Neuronal stem cell (in vitro differentiated cells): Measurements from ENCODE around the gene ISG20L2.

ENCODE experiments used
- DNase-seq: peaks from one replicate; pipeline ENCODE4 v3.0.0-alpha.2; 2013; ENCODE audit warnings: low spot score
- H2AFZ ChIP-seq: one replicate; pipeline ENCODE4 v1.6.1; 2013; ENCODE audit warnings: mild to moderate bottlenecking, low read length, inconsistent platforms
- H2AK5ac ChIP-seq: 2 replicates; pipeline ENCODE4 v1.6.1; 2013; ENCODE audit warnings: low read depth, mild to moderate bottlenecking, inconsistent platforms, low read length, moderate library complexity, mixed read lengths
- H2BK120ac ChIP-seq: 2 replicates; pipeline ENCODE4 v1.6.1; 2013; ENCODE audit warnings: low read depth, mild to moderate bottlenecking, inconsistent platforms, low read length, moderate library complexity, mixed read lengths
- H2BK12ac ChIP-seq: one replicate; pipeline ENCODE4 v1.6.1; 2013; ENCODE audit warnings: low read length, inconsistent platforms
- H2BK15ac ChIP-seq: 2 replicates; pipeline ENCODE4 v1.6.1; 2013; ENCODE audit warnings: mild to moderate bottlenecking, low read length, inconsistent platforms, mixed read lengths
- H2BK5ac ChIP-seq: one replicate; pipeline ENCODE4 v1.6.1; 2013; ENCODE audit warnings: inconsistent platforms, mild to moderate bottlenecking, low read length, moderate library complexity
- H3K14ac ChIP-seq: one replicate; pipeline ENCODE4 v1.6.1; 2013; ENCODE audit warnings: low read length, inconsistent platforms
- H3K18ac ChIP-seq: 2 replicates; pipeline ENCODE4 v1.6.1; 2013; ENCODE audit warnings: low read length, inconsistent platforms
- H3K23ac ChIP-seq: 2 replicates; pipeline ENCODE4 v1.6.1; 2013; ENCODE audit warnings: low read depth, mild to moderate bottlenecking, mixed read lengths, low read length, inconsistent platforms; ENCODE audit not compliant: poor library complexity
- H3K27ac ChIP-seq: replicated peaks from 3 replicates; pipeline ENCODE4 v1.5.1; 2013; ENCODE audit warnings: low read length, inconsistent platforms
- H3K27me3 ChIP-seq, 3 experiments: 2 replicates each; pipeline ENCODE4 v1.6.1; 2013; ENCODE audit warnings: low read length in 3 of 3, mild to moderate bottlenecking in 2 of 3, inconsistent platforms in 1 of 3, low read depth in 1 of 3, mixed read lengths in 1 of 3, moderate library complexity in 1 of 3; ENCODE audit not compliant: control insufficient read depth in 3 of 3, insufficient read depth in 3 of 3
- H3K36me3 ChIP-seq, 2 donors: replicated peaks in 1 of 2; 2 replicates each; pipeline ENCODE4 v1.6.1; 2013; ENCODE audit warnings: low read length in 2 of 2; ENCODE audit not compliant: control insufficient read depth in 2 of 2, insufficient read depth in 2 of 2
- H3K4ac ChIP-seq: 2 replicates; pipeline ENCODE4 v1.6.1; 2013; ENCODE audit warnings: inconsistent platforms, mild to moderate bottlenecking, low read length, moderate library complexity
- H3K4me1 ChIP-seq, 2 donors: 1 replicate in 1 of 2; 2 replicates in 1 of 2; pipeline ENCODE4 v1.6.1; 2013; ENCODE audit warnings: low read length in 2 of 2, low read depth in 1 of 2; ENCODE audit not compliant: control insufficient read depth in 2 of 2, insufficient read depth in 1 of 2
- H3K4me2 ChIP-seq: one replicate; pipeline ENCODE4 v1.6.1; 2013; ENCODE audit warnings: mild to moderate bottlenecking, low read length, inconsistent platforms; ENCODE audit not compliant: insufficient read depth, poor library complexity, severe bottlenecking
- H3K4me3 ChIP-seq, 2 donors: 2 replicates each; pipeline ENCODE4 v1.5.1; 2013; ENCODE audit warnings: low read length in 2 of 2, mild to moderate bottlenecking in 2 of 2, inconsistent platforms in 1 of 2, moderate library complexity in 1 of 2
- H3K79me1 ChIP-seq: one replicate; pipeline ENCODE4 v1.6.1; 2013; ENCODE audit warnings: low read depth, mild to moderate bottlenecking, inconsistent platforms, low read length, moderate library complexity
- H3K9ac ChIP-seq: one replicate; pipeline ENCODE4 v1.6.1; 2013; ENCODE audit warnings: mild to moderate bottlenecking, low read depth, low read length, inconsistent platforms; ENCODE audit not compliant: poor library complexity
- H3K9me3 ChIP-seq, 2 donors: replicated peaks in 1 of 2; 2 replicates each; pipeline versions ENCODE3 to v1.6.1; 2013; ENCODE audit warnings: low read length in 2 of 2, mild to moderate bottlenecking in 2 of 2, inconsistent platforms in 1 of 2, low read depth in 1 of 2, mixed read lengths in 1 of 2, moderate library complexity in 1 of 2; ENCODE audit not compliant: control insufficient read depth in 2 of 2, insufficient read depth in 1 of 2
- H4K8ac ChIP-seq: one replicate; pipeline ENCODE4 v1.6.1; 2013; ENCODE audit warnings: low read depth, mild to moderate bottlenecking, inconsistent platforms, low read length, moderate library complexity
- H4K91ac ChIP-seq: one replicate; pipeline ENCODE4 v1.6.1; 2013; ENCODE audit warnings: low read length, low read depth, mild to moderate bottlenecking, inconsistent platforms; ENCODE audit not compliant: poor library complexity
- WGBS, 2 donors: extraction: QIAGEN DNeasy Blood & Tissue Kit; methylation state at CpG; one replicate each; pipeline ENCODE4 v1.1.7; 2013; ENCODE audit warnings: missing lambda C conversion rate in 2 of 2, mixed read lengths in 1 of 2; ENCODE audit not compliant: insufficient read length in 2 of 2, insufficient replicate concordance in 1 of 2; ENCODE audit errors: extremely low coverage in 2 of 2; 5-methylcytosine and 5-hydroxymethylcytosine counted together

The ISG20L2 gene

DNA sequence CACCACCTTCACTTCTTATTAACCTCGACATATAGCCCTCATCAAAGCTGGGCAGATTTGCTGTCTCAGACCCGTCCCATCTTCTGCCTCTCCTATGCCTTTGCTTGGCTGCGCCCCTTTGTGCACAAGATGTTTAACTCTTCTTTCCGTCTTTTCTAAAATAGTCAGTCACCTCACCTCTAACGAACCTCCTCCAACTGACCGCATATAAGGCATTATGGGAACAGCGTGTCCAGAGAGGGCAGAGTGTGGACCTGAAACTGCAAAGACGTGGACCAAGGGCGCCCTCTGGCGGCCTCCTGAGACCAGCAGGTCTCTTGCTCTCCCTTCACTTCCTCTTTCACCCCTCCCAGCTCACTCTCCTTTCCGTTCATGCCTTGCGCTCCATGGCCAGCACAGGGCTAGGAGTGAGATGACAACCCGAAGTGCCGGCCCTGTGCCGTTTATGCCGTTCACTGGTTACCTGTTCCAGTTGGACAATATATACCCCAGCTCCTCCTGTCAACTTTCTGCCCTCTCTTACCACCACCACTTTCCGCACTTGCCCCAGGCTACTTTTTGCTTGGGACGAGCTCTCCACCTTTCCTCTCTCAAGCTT lies 2.8 kb downstream of the ISG20L2 start:
- H3K9ac ChIP-seq: no peak overlapping the region
- H2BK15ac ChIP-seq: no peak overlapping the region
- H2AFZ ChIP-seq: no peak overlapping the region
- H3K79me1 ChIP-seq: peaks cover 4% of the 10 kb centered on the region
- no peak overlapping the region for H4K91ac ChIP-seq
- no peak overlapping the region for H4K8ac ChIP-seq
- no peak overlapping the region for H2AK5ac ChIP-seq
- H3K4ac ChIP-seq: no peak overlapping the region
- peak; percentile 89 for DNase-seq
- peaks cover 15 to 30% of the 10 kb centered on the region in 2 donors for H3K4me1 ChIP-seq
- peak overlapping the region; percentile 50 for H3K4me2 ChIP-seq
- H3K27me3 ChIP-seq: no peaks in the 10 kb centered on the region
- no peak overlapping the region for H3K27ac ChIP-seq
- H2BK5ac ChIP-seq: no peak overlapping the region
- H3K9me3 ChIP-seq: no peaks in the 10 kb centered on the region
- peak overlapping the region in 1 of 2 donors; percentile 18 for H3K4me3 ChIP-seq
- no peak overlapping the region for H2BK12ac ChIP-seq
- no CpG with 5 or more reads among the region's 18 CpGs for WGBS, 2 donors
- no peak overlapping the region for H3K23ac ChIP-seq
- no peak overlapping the region for H3K14ac ChIP-seq
- H2BK120ac ChIP-seq: no peak overlapping the region
- H3K36me3 ChIP-seq: peaks cover 34 to 63% of the 10 kb centered on the region in 2 donors
- H3K18ac ChIP-seq: no peak overlapping the region

DNA sequence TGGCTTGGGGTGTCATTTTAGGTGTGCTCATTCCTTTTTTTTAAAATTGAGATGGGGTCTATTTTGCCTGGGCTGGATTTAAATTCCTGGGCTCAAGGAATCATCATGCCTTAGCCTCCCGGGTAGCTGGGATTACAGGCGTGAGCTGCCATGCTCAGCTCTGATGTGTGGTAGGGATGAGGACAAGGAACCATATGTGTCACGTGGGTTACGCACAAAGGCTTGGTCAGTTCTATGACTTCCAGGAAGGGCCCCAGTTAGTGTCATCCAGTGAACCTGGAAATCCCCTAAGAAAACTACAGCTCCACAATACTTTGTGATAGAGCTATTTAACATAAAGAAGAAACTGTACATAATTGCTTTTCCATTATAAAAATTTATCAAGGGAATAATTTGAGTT lies 7.0 kb downstream of the ISG20L2 start:
- Histone ChIP-seq H2AK5ac (no peak overlapping the region), H3K79me1 (no peaks in the 10 kb centered on the region), H3K23ac (no peak overlapping the region), H2BK5ac (no peak overlapping the region), H2BK120ac (no peak overlapping the region), H3K36me3 (peaks cover 31 to 62% of the 10 kb centered on the region in 2 donors), H2BK15ac (no peak overlapping the region), H3K4me1 (peaks cover 7 to 8% of the 10 kb centered on the region in 2 donors), H3K4me3 (no peak overlapping the region), H3K18ac (no peak overlapping the region), H3K9me3 (no peaks in the 10 kb centered on the region), H3K4me2 (no peak overlapping the region), H3K14ac (no peak overlapping the region), H2BK12ac (no peak overlapping the region), H3K9ac (no peak overlapping the region), H3K27me3 (no peaks in the 10 kb centered on the region), H4K8ac (no peak overlapping the region), H3K27ac (no peak overlapping the region), H4K91ac (no peak overlapping the region), H3K4ac (no peak overlapping the region), H2AFZ (no peak overlapping the region)
- no CpG with 5 or more reads among the region's 4 CpGs for WGBS, 2 donors
- DNase-seq: no peak

DNA sequence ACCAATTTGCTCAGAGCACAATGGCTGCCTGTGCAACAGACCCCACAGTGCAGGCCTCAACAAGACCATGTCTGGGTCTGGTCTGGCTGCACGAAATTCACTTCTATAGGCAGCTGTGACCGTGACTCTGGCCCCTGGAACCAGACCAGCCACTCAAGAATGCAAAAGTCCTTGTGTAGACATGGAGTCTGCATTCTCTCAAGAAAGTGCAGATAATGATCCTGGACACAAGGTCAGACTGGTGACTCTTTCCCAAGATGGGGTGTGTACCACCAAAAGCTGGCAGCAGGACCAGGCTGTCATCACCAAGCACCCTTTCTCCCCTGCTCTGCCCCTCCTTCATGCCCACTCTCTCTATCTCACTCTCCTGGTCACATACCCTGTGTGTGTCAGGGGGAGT lies 7.4 kb downstream of the ISG20L2 start:
- DNase-seq: no peak
- H3K36me3 ChIP-seq: peaks cover 31 to 58% of the 10 kb centered on the region in 2 donors
- no CpG with 5 or more reads among the region's 2 CpGs for WGBS, 2 donors
- H3K4me3 ChIP-seq: no peak overlapping the region
- H3K14ac ChIP-seq: no peak overlapping the region
- no peak overlapping the region for H3K27ac ChIP-seq
- H3K9ac ChIP-seq: no peak overlapping the region
- H2BK12ac ChIP-seq: no peak overlapping the region
- H3K4me2 ChIP-seq: no peak overlapping the region
- no peaks in the 10 kb centered on the region for H3K9me3 ChIP-seq
- H2AFZ ChIP-seq: no peak overlapping the region
- H4K91ac ChIP-seq: no peak overlapping the region
- H3K79me1 ChIP-seq: no peaks in the 10 kb centered on the region
- H3K4me1 ChIP-seq: peaks cover 6 to 7% of the 10 kb centered on the region in 2 donors
- H4K8ac ChIP-seq: no peak overlapping the region
- H3K18ac ChIP-seq: no peak overlapping the region
- no peak overlapping the region for H2AK5ac ChIP-seq
- H2BK120ac ChIP-seq: no peak overlapping the region
- H2BK15ac ChIP-seq: no peak overlapping the region
- H3K23ac ChIP-seq: no peak overlapping the region
- no peak overlapping the region for H3K4ac ChIP-seq
- no peak overlapping the region for H2BK5ac ChIP-seq
- H3K27me3 ChIP-seq: no peaks in the 10 kb centered on the region

DNA sequence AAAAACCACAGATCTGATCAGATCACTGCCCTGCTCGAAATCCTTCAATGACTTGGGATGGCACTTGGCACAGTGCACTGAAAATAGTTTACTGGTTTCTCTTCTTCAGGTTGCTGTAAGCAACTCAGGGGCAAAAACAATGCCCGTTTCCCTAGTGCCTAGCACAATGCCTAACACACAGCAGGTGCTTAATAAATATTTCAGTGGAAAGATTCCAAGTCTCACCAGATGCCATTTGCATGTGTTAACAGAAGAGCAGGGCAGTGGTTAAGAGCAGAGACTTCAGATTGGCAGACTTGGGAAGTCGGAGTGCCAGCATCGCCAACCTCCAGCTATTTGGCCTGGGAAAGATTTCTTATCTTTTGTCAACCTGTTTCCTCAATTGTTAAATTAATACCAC lies 11.2 kb downstream of the ISG20L2 start:
- H2BK120ac ChIP-seq: no peak overlapping the region
- no peaks in the 10 kb centered on the region for H3K9me3 ChIP-seq
- H3K4ac ChIP-seq: no peak overlapping the region
- H3K27ac ChIP-seq: no peak overlapping the region
- no peak overlapping the region for H3K4me2 ChIP-seq
- H3K14ac ChIP-seq: no peak overlapping the region
- no CpG with 5 or more reads among the region's 4 CpGs for WGBS, 2 donors
- DNase-seq: no peak
- H2BK15ac ChIP-seq: no peak overlapping the region
- no peak overlapping the region for H3K4me3 ChIP-seq
- no peak overlapping the region for H3K18ac ChIP-seq
- H2AK5ac ChIP-seq: no peak overlapping the region
- H3K79me1 ChIP-seq: no peaks in the 10 kb centered on the region
- H3K36me3 ChIP-seq: peaks cover 8 to 23% of the 10 kb centered on the region in 2 donors
- H2BK5ac ChIP-seq: no peak overlapping the region
- no peaks in the 10 kb centered on the region for H3K4me1 ChIP-seq
- H4K91ac ChIP-seq: no peak overlapping the region
- H3K23ac ChIP-seq: no peak overlapping the region
- no peaks in the 10 kb centered on the region for H3K27me3 ChIP-seq
- H2BK12ac ChIP-seq: no peak overlapping the region
- no peak overlapping the region for H2AFZ ChIP-seq
- H4K8ac ChIP-seq: no peak overlapping the region
- no peak overlapping the region for H3K9ac ChIP-seq
